ENCODE data around the gene CFAP299. TPM values are rescaled to one million over a fixed set of nuclear protein-coding genes. Genes with fewer than 3 reads are reported as not detected.
"Not testable (repeated sequence)": the region's sequence is repeated elsewhere in the genome, so short reads cannot be mapped to it uniquely, and the experiment has no call there.

CFAP299 gene
- total RNA-seq, 1 donor from 2014 or later, result not detected

- Histone ChIP-seq H3K4me3 (no peak overlapping the region), H3K36me3 (no peaks in the 10 kb centered on the region), H3K27ac (no peak overlapping the region), H3K27me3 (no peaks in the 10 kb centered on the region), H3K9me3 (no peaks in the 10 kb centered on the region), H3K4me1 (no peaks in the 10 kb centered on the region)
- no peak for DNase-seq (ENCODE audit: low spot score in 2 of 2)
- no peak for TF ChIP-seq CTCF (IDR thresholded peaks at IDR 0.05)
- intact Hi-C loops (cut with DNase I), result no loop called here
Observed at GRCh38 chr4:80438016-80438415, 102.5 kb downstream of the CFAP299 start.

- H3K4me1 ChIP-seq; H3K4me3 ChIP-seq; DNase-seq (ENCODE audit: low spot score in 2 of 2); H3K36me3 ChIP-seq; H3K27me3 ChIP-seq; H3K9me3 ChIP-seq; intact Hi-C loops (cut with DNase I); H3K27ac ChIP-seq: not testable (repeated sequence)
Observed at GRCh38 chr4:80439294-80440061, 103.9 kb downstream of the CFAP299 start.

- no peak for TF ChIP-seq CTCF (IDR thresholded peaks at IDR 0.05)
Observed at GRCh38 chr4:80446248-80446647, 110.7 kb downstream of the CFAP299 start.

GRCh38 chr4:80446664-80447063, 111.1 kb downstream of the CFAP299 start:
- H3K36me3 ChIP-seq, result no peaks in the 10 kb centered on the region

More at GRCh38 chr4:80446248-80446647, 110.7 kb downstream of the CFAP299 start:
- no peak for DNase-seq (ENCODE audit: low spot score in 2 of 2)
- Histone ChIP-seq H3K27me3 (no peaks in the 10 kb centered on the region), H3K36me3 (no peaks in the 10 kb centered on the region), H3K4me1 (no peaks in the 10 kb centered on the region), H3K27ac (no peak overlapping the region), H3K9me3 (no peaks in the 10 kb centered on the region), H3K4me3 (no peak overlapping the region)
- intact Hi-C loops (cut with DNase I), result no loop called here

GRCh38 chr4:80447493-80447892, 112.0 kb downstream of the CFAP299 start:
- intact Hi-C loops (cut with DNase I), result no loop called here
- Histone ChIP-seq H3K4me1 (no peaks in the 10 kb centered on the region), H3K36me3 (no peaks in the 10 kb centered on the region), H3K9me3 (no peaks in the 10 kb centered on the region), H3K27ac (no peak overlapping the region), H3K27me3 (no peaks in the 10 kb centered on the region), H3K4me3 (no peak overlapping the region)
- TF ChIP-seq CTCF (IDR thresholded peaks at IDR 0.05), result no peak
- DNase-seq (ENCODE audit: low spot score in 2 of 2), result no peak

More at GRCh38 chr4:80446664-80447063, 111.1 kb downstream of the CFAP299 start:
- H3K4me1 ChIP-seq, result no peaks in the 10 kb centered on the region
- no peak for TF ChIP-seq CTCF (IDR thresholded peaks at IDR 0.05)
- DNase-seq (ENCODE audit: low spot score in 2 of 2), result no peak
- no peaks in the 10 kb centered on the region for H3K27me3 ChIP-seq
- intact Hi-C loops (cut with DNase I), result no loop called here
- H3K4me3 ChIP-seq, result no peak overlapping the region
- no peak overlapping the region for H3K27ac ChIP-seq
- no peaks in the 10 kb centered on the region for H3K9me3 ChIP-seq

GRCh38 chr4:80448056-80448455, 112.5 kb downstream of the CFAP299 start:
- intact Hi-C loops (cut with DNase I), result no loop called here
- Histone ChIP-seq H3K4me1 (no peaks in the 10 kb centered on the region), H3K36me3 (no peaks in the 10 kb centered on the region)

More at GRCh38 chr4:80448056-80448455, 112.5 kb downstream of the CFAP299 start:
- TF ChIP-seq CTCF (IDR thresholded peaks at IDR 0.05), result no peak
- Histone ChIP-seq H3K27me3 (no peaks in the 10 kb centered on the region), H3K9me3 (no peaks in the 10 kb centered on the region), H3K27ac (no peak overlapping the region), H3K4me3 (no peak overlapping the region)
- no peak for DNase-seq (ENCODE audit: low spot score in 2 of 2)

Data from ascending aorta (tissue), 2 donors.